CD4-positive, CD25-positive, alpha-beta regulatory T cell (primary cell): ENCODE results near the gene NDUFB5. TPM values are rescaled to one million over a fixed set of nuclear protein-coding genes. Genes with fewer than 3 reads are reported as not detected.
"Not testable (repeated sequence)": the region's sequence is repeated elsewhere in the genome, so short reads cannot be mapped to it uniquely, and the experiment has no call there.

Experiments used
- ATAC-seq, 2 donors: fragments of 150-1000 bp; cut with Tn5 transposase; one replicate each; pipeline ENCODE4 v1.10.0; 2021; ENCODE audit warnings: low read depth in 2 of 2, moderate number of reproducible peaks in 2 of 2, moderate library complexity in 1 of 2
- DNase-seq, 3 donors: peaks; one replicate each; pipeline versions ENCODE4 v3.0.0 to v3.0.0-alpha.2; 2012 to 2022; ENCODE audit warnings: mixed read lengths in 1 of 3
- H3K27ac ChIP-seq: one replicate; pipeline ENCODE4 v1.7.0; 2013; ENCODE audit warnings: mild to moderate bottlenecking, low read length; ENCODE audit not compliant: insufficient read depth, poor library complexity, severe bottlenecking
- H3K27me3 ChIP-seq: one replicate; pipeline ENCODE4 v1.7.0; 2013; ENCODE audit warnings: low read length; ENCODE audit not compliant: control insufficient read depth, insufficient read depth
- H3K36me3 ChIP-seq: one replicate; pipeline ENCODE4 v1.7.0; 2013; ENCODE audit warnings: mild to moderate bottlenecking, low read length, moderate library complexity; ENCODE audit not compliant: control insufficient read depth, insufficient read depth
- H3K4me1 ChIP-seq: 2 replicates; pipeline ENCODE4 v1.7.0; 2013; ENCODE audit warnings: mild to moderate bottlenecking, low read length; ENCODE audit not compliant: insufficient read depth, control insufficient read depth, poor library complexity, severe bottlenecking
- H3K4me3 ChIP-seq: one replicate; pipeline ENCODE4 v1.7.0; 2013; ENCODE audit warnings: low read depth, mild to moderate bottlenecking, low read length, moderate library complexity
- H3K9me3 ChIP-seq, 2 experiments: 1 replicate in 1 of 2; 2 replicates in 1 of 2; pipeline ENCODE4 v1.7.0; 2013; ENCODE audit warnings: low read length in 2 of 2, mild to moderate bottlenecking in 1 of 2, moderate library complexity in 1 of 2; ENCODE audit not compliant: control insufficient read depth in 2 of 2
- H3K27ac Mint-ChIP-seq, 3 donors: one replicate each; pipeline ENCODE4 v1.8.0; 2020 to 2022; ENCODE audit warnings: mild to moderate bottlenecking in 3 of 3, mixed read lengths in 3 of 3, moderate library complexity in 2 of 3
- H3K27me3 Mint-ChIP-seq: one replicate; pipeline ENCODE4 v1.8.0; 2022; ENCODE audit warnings: mild to moderate bottlenecking, mixed read lengths
- H3K36me3 Mint-ChIP-seq: one replicate; pipeline ENCODE4 v1.8.0; 2020; ENCODE audit warnings: mixed read lengths
- H3K4me1 Mint-ChIP-seq, 4 donors: one replicate each; pipeline ENCODE4 v1.8.0; 2020 to 2022; ENCODE audit warnings: mixed read lengths in 4 of 4, mild to moderate bottlenecking in 1 of 4
- H3K4me3 Mint-ChIP-seq, 4 donors: one replicate each; pipeline ENCODE4 v1.8.0; 2020 to 2022; ENCODE audit warnings: mild to moderate bottlenecking in 4 of 4, mixed read lengths in 4 of 4, moderate library complexity in 3 of 4
- H3K9me3 Mint-ChIP-seq, 7 donors: one replicate each; pipeline ENCODE4 v1.8.0; 2020 to 2022; ENCODE audit warnings: mixed read lengths in 7 of 7, mild to moderate bottlenecking in 3 of 7, moderate library complexity in 2 of 7
- polyA plus RNA-seq, 4 donors: library from polyadenylated mRNA; unstranded; fragments of 300-500 nt; fragmentation: Illumina TruSeq; gene quantifications; one replicate each; pipeline ENCODE4 v1.2.3, GENCODE V29; 2021
- total RNA-seq: library from RNA; stranded (reverse); gene quantifications from one replicate; pipeline ENCODE4 v1.2.3, GENCODE V29; 2022

NDUFB5 gene
- total and polyA plus RNA-seq, 5 donors from 2014 or later, result 35.2 to 111 (median 87.5) TPM

DNA sequence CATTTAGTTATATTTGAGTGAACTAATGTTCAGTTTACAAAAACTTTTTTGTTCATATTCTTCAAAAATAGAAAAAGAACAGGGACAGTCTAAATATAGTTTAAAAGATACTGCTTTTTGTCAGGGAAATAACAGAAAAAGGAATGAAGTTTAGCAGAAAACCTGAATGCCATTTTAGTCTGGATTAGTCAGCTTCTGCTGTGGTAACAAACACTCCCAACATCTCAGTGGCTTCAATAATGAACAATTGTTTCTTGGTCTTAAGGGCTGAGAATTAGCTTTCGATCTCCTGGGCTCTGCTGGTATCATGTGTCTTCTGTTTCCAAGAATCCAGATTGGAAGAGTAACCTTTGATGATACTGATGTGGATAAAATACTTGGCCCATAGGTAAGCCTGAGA, 35.9 kb downstream of the NDUFB5 start:
- DNase-seq (no peak), ATAC-seq (no peak)
- Histone ChIP-seq H3K36me3 (no peaks in the 10 kb centered on the region), H3K9me3 (no peaks in the 10 kb centered on the region), H3K4me3 (no peak overlapping the region), H3K4me1 (no peaks in the 10 kb centered on the region), H3K27me3 (no peaks in the 10 kb centered on the region), H3K27ac (no peak overlapping the region)
- H3K27me3 Mint-ChIP-seq, result no peaks in the 10 kb centered on the region
- peaks cover 3% of the 10 kb centered on the region for H3K36me3 Mint-ChIP-seq
- H3K9me3 Mint-ChIP-seq, result no peaks in the 10 kb centered on the region
- no peaks in the 10 kb centered on the region for H3K4me1 Mint-ChIP-seq
- no peak overlapping the region for H3K4me3 Mint-ChIP-seq
- no peak overlapping the region for H3K27ac Mint-ChIP-seq

GRCh38 chr3:179642871-179643270, 38.3 kb downstream of the NDUFB5 start:
- Mint-ChIP-seq H3K27ac (no peak overlapping the region), H3K9me3 (no peaks in the 10 kb centered on the region), H3K4me3 (no peak overlapping the region), H3K36me3 (peaks cover 3% of the 10 kb centered on the region), H3K27me3 (peaks cover 7% of the 10 kb centered on the region), H3K4me1 (no peaks in the 10 kb centered on the region)
- no peaks in the 10 kb centered on the region for H3K36me3 ChIP-seq
- no peaks in the 10 kb centered on the region for H3K4me1 ChIP-seq
- no peaks in the 10 kb centered on the region for H3K9me3 ChIP-seq
- ATAC-seq (no peak), DNase-seq (no peak)
- H3K27me3 ChIP-seq, result no peaks in the 10 kb centered on the region
- H3K27ac ChIP-seq, result no peak overlapping the region
- H3K4me3 ChIP-seq, result no peak overlapping the region

- H3K4me1 ChIP-seq, H3K36me3 ChIP-seq, H3K4me1 Mint-ChIP-seq, H3K27ac Mint-ChIP-seq, H3K27me3 ChIP-seq, H3K36me3 Mint-ChIP-seq, DNase-seq, H3K9me3 Mint-ChIP-seq, H3K4me3 ChIP-seq, H3K9me3 ChIP-seq, H3K4me3 Mint-ChIP-seq, ATAC-seq, H3K27me3 Mint-ChIP-seq, H3K27ac ChIP-seq: not testable (repeated sequence)
Measured at GRCh38 chr3:179643837-179644236, 39.2 kb downstream of the NDUFB5 start.

DNA sequence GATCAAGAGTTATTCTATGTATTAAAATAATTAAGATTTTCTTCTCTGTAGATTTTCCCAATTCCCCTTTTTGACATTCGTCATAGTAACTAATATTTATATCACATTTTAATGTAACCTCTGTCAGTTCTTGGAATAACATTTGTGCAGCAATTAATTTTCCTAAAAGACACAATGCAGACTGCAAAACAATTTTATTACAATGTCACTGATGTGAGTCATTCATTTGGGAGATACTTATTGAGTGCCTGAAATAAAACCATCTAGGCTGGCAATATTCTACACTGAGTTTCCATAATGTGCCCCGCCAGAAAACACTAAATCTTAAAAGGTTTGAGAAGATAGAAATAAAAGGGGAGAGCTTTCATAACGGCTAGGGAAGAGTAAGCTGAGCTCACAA, 41.6 kb downstream of the NDUFB5 start:
- Mint-ChIP-seq H3K27ac (no peak overlapping the region), H3K27me3 (peaks cover 18% of the 10 kb centered on the region), H3K4me1 (peaks cover 0 to 6% (median 4%) of the 10 kb centered on the region in 4 donors), H3K4me3 (peak overlapping the region in 1 of 4 donors; percentile 43), H3K36me3 (no peaks in the 10 kb centered on the region), H3K9me3 (no peaks in the 10 kb centered on the region)
- no peaks in the 10 kb centered on the region for H3K9me3 ChIP-seq
- DNase-seq (no peak), ATAC-seq (no peak)
- H3K4me3 ChIP-seq, result no peak overlapping the region
- H3K27me3 ChIP-seq, result no peaks in the 10 kb centered on the region
- H3K4me1 ChIP-seq, result no peaks in the 10 kb centered on the region
- no peak overlapping the region for H3K27ac ChIP-seq
- no peaks in the 10 kb centered on the region for H3K36me3 ChIP-seq

DNA sequence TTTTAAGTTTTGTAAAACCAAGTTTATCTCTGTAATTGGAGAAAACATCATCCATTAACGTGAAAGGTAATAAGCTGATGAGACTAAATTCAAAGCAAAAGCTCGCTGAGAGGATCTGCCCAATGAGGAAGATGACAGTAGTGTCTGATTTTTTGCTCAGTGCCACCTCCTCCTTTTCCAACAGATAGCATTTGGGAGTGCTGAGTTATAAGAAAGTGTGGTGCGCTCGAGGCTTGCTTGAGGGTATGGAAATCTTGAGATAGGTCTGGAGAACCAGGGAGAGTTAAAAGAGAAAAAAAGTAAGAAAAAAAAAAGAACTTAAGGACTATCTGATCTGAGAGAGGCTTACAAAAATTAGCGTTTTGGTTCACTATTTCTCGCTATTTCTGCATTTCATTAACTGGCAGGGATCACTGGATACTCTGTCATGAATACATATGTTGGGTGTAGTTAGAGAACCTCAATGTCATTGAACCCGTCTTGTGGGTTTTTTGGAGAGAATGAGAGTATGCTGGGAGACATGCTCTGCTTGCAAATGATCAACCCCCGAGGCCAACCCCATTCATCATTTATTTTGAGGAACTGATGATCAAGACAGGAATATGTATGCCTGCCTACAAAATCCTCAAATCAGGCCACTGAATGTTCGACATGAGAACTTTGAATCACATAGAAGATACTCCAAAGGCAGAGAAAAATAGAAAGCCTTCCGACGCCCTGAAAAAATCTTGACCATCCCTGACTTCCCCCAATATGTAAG, 47.3 kb downstream of the NDUFB5 start:
- peak overlapping the region; percentile 73 to 95 (median 86) for H3K4me3 Mint-ChIP-seq
- no peak for DNase-seq
- no peak for ATAC-seq
- H3K4me1 ChIP-seq, result peaks cover 20% of the 10 kb centered on the region
- peaks cover 24% of the 10 kb centered on the region for H3K27me3 Mint-ChIP-seq
- peak overlapping the region; percentile 47 for H3K27ac ChIP-seq
- H3K27me3 ChIP-seq, result no peaks in the 10 kb centered on the region
- H3K9me3 ChIP-seq, result no peaks in the 10 kb centered on the region
- no peaks in the 10 kb centered on the region for H3K36me3 Mint-ChIP-seq
- H3K27ac Mint-ChIP-seq, result peak overlapping the region in 2 of 3 donors; percentile 45 to 52
- H3K4me1 Mint-ChIP-seq, result peaks cover 13 to 37% (median 23%) of the 10 kb centered on the region in 4 donors
- H3K9me3 Mint-ChIP-seq, result no peaks in the 10 kb centered on the region
- no peaks in the 10 kb centered on the region for H3K36me3 ChIP-seq
- H3K4me3 ChIP-seq, result peak overlapping the region; percentile 66

DNA sequence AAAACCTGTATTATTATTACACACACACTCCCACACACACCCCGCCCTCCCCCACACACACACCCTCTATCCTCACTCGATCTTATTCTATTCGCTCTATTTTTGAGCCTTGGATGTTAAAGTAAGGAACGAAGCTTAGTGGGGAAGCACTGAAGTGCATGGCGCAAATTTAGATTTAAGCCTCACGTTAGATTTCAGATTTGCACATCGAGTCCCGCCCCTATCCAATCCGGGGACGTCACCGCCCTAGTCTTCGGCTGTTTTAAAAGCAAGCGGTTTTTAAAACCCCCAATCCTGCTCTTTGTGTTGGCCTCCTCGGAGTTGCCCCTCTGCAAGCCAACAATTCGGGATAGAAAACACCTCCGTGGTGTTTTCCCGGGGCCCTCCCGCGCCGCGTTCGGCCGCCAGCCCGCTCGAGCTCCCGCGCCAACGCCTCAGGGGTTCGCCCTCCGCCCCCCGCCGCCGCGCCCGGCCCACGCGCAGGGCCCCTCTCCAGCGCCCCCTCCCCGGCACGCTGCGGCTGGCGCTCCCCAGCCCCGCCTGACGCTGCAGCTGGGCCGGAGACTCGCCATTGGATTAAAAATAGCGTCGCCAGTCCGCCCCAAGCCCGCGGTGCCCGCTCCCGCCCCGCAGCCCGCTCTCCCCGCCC, 48.0 kb downstream of the NDUFB5 start, which contains the start of gene USP13:
Gene USP13 (plus strand): TSS at position 594 of the 649 bp plus-strand sequence. CDS start 186 bp downstream, outside the sequence.
- Mint-ChIP-seq H3K27ac (peak within 1 kb of the TSS; percentile 84 to 93 (median 88)), H3K4me3 (peak within 1 kb of the TSS; percentile 90 to 98 (median 94)), H3K4me1 (peaks cover 13 to 37% (median 23%) of the 10 kb centered on the region in 4 donors), H3K9me3 (no peaks in the 10 kb centered on the region), H3K27me3 (peaks cover 24% of the 10 kb centered on the region), H3K36me3 (no peaks in the 10 kb centered on the region)
- Histone ChIP-seq H3K27me3 (no peaks in the 10 kb centered on the region), H3K36me3 (no peaks in the 10 kb centered on the region), H3K27ac (peak within 1 kb of the TSS; percentile 47), H3K4me3 (peak within 1 kb of the TSS; percentile 79), H3K9me3 (no peaks in the 10 kb centered on the region), H3K4me1 (peaks cover 20% of the 10 kb centered on the region)
- ATAC-seq (peak; percentile 61 to 63), DNase-seq (peak; percentile 43 to 82 (median 66))

DNA sequence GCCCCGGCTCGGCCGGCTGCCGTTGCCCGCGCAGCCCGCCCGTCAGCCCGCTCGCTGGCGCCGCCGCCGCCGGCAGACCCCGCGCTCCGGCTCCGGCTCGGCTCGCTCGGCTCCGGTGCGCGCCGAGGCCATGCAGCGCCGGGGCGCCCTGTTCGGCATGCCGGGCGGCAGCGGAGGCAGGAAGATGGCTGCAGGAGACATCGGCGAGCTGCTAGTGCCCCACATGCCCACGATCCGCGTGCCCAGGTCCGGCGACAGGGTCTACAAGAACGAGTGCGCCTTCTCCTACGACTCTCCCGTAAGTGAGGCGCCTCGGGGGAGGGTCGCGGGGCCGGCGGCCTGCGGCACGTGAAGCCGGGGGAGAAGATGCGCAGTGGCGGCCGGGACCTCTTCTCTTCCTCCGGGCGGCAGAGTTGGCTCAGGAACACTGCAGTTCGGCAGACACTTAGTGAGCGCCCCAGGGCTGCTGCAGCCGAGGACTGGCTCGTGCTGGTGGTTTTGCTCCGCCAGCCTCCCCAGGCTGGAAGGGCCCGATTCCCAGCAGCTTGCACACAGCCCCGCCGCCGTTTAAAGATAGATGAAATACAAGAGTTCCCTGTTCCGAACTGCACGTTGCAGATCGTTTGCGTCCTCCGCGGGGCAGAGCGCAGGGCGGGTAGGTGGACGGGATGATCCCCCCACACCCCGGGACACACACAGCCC, 48.7 kb downstream of the NDUFB5 start:
- peaks cover 13 to 38% (median 24%) of the 10 kb centered on the region in 4 donors for H3K4me1 Mint-ChIP-seq

More for the DNA sequence above, 48.7 kb downstream of the NDUFB5 start:
- H3K27me3 ChIP-seq, result no peaks in the 10 kb centered on the region
- no peaks in the 10 kb centered on the region for H3K9me3 ChIP-seq
- peak overlapping the region; percentile 47 for H3K27ac ChIP-seq
- peaks cover 20% of the 10 kb centered on the region for H3K4me1 ChIP-seq
- DNase-seq (peak; percentile 19 to 79 (median 65)), ATAC-seq (peak; percentile 63 to 66)
- H3K4me3 Mint-ChIP-seq, result peak overlapping the region; percentile 90 to 98 (median 94)
- peak overlapping the region; percentile 79 for H3K4me3 ChIP-seq
- peak overlapping the region; percentile 84 to 93 (median 88) for H3K27ac Mint-ChIP-seq
- peaks cover 20% of the 10 kb centered on the region for H3K27me3 Mint-ChIP-seq
- H3K36me3 ChIP-seq, result no peaks in the 10 kb centered on the region
- H3K36me3 Mint-ChIP-seq, result no peaks in the 10 kb centered on the region
- no peaks in the 10 kb centered on the region for H3K9me3 Mint-ChIP-seq
